Fibroblast of lung (primary cell): ENCODE data around the gene ARMH3.

ENCODE experiments used
- EZH2 ChIP-seq: IDR thresholded peaks from 2 replicates; pipeline ENCODE4 v1.5.1; 2012; ENCODE audit warnings: low read length, control low read depth, mild to moderate bottlenecking; ENCODE audit errors: missing control alignments
- TF ChIP-seq, protein P1 (sequence below), 2 donors: IDR thresholded peaks in 1 of 2; conservative IDR thresholded peaks in 1 of 2; 1 replicate in 1 of 2; 2 replicates in 1 of 2; pipeline ENCODE4 v1.5.1; 2011 to 2012; ENCODE audit warnings: low read length in 2 of 2, control low read depth in 1 of 2, inconsistent platforms in 1 of 2, low read depth in 1 of 2, mild to moderate bottlenecking in 1 of 2

GRCh38 chr10:101967713-101968112 is 88.3 kb downstream of the ARMH3 start:
- TF ChIP-seq, protein P1, sequence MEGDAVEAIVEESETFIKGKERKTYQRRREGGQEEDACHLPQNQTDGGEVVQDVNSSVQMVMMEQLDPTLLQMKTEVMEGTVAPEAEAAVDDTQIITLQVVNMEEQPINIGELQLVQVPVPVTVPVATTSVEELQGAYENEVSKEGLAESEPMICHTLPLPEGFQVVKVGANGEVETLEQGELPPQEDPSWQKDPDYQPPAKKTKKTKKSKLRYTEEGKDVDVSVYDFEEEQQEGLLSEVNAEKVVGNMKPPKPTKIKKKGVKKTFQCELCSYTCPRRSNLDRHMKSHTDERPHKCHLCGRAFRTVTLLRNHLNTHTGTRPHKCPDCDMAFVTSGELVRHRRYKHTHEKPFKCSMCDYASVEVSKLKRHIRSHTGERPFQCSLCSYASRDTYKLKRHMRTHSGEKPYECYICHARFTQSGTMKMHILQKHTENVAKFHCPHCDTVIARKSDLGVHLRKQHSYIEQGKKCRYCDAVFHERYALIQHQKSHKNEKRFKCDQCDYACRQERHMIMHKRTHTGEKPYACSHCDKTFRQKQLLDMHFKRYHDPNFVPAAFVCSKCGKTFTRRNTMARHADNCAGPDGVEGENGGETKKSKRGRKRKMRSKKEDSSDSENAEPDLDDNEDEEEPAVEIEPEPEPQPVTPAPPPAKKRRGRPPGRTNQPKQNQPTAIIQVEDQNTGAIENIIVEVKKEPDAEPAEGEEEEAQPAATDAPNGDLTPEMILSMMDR (conservative IDR thresholded peaks at IDR 0.05 in 1 of 2, IDR thresholded peaks at IDR 0.05 in 1 of 2; ENCODE audit: low read depth in 1 of 2, low read length in 2 of 2), result no peak
- no peak for TF ChIP-seq EZH2
